Smooth muscle cell (in vitro differentiated cells): ENCODE data around the gene NUTM2F. TPM values are rescaled to one million over a fixed set of nuclear protein-coding genes. Genes with fewer than 3 reads are reported as not detected.
"Not testable (repeated sequence)": the region's sequence is repeated elsewhere in the genome, so short reads cannot be mapped to it uniquely, and the experiment has no call there.

Source experiments
- DNase-seq: peaks from one replicate; lab custom pipeline; 2025; ENCODE audit not compliant: unreplicated experiment; lab: John Stamatoyannopoulos, UW
- H2AFZ ChIP-seq: fragments of 200-600 bp; sonication (generic); 2 replicates; pipeline ENCODE4 v1.6.0; 2016; ENCODE audit warnings: antibody characterized with exemption, low read depth, mild to moderate bottlenecking
- H3F3A ChIP-seq: fragments of 200-600 bp; sonication (generic); 2 replicates; pipeline ENCODE4 v1.6.0; 2017; ENCODE audit warnings: antibody characterized with exemption, low read depth
- H3K27ac ChIP-seq: fragments of 200-600 bp; sonication (generic); 2 replicates; pipeline ENCODE4 v1.5.1; 2016; ENCODE audit warnings: low read depth, mild to moderate bottlenecking
- H3K27me3 ChIP-seq: fragments of 200-600 bp; sonication (generic); 2 replicates; pipeline ENCODE4 v1.6.1; 2016; ENCODE audit warnings: low read depth, mild to moderate bottlenecking
- H3K36me3 ChIP-seq: fragments of 200-600 bp; sonication (generic); 2 replicates; pipeline ENCODE4 v1.5.1; 2016; ENCODE audit warnings: low read depth
- H3K4me1 ChIP-seq: fragments of 200-600 bp; sonication (generic); 2 replicates; pipeline ENCODE4 v1.5.1; 2016; ENCODE audit warnings: low read depth
- H3K4me2 ChIP-seq: fragments of 200-600 bp; sonication (generic); 2 replicates; pipeline ENCODE4 v1.6.0; 2016; ENCODE audit warnings: mild to moderate bottlenecking
- H3K4me3 ChIP-seq: fragments of 200-600 bp; sonication (generic); 2 replicates; pipeline ENCODE4 v1.5.1; 2016; ENCODE audit warnings: mild to moderate bottlenecking
- H3K79me2 ChIP-seq: fragments of 200-600 bp; sonication (generic); 2 replicates; pipeline ENCODE4 v1.6.0; 2016; ENCODE audit warnings: low read depth, mild to moderate bottlenecking
- H3K9ac ChIP-seq: fragments of 200-600 bp; sonication (generic); 2 replicates; pipeline ENCODE4 v1.6.0; 2016; ENCODE audit warnings: low read depth
- H3K9me3 ChIP-seq: fragments of 200-600 bp; sonication (generic); replicated peaks from 2 replicates; pipeline ENCODE4 v1.5.1; 2016; ENCODE audit warnings: low read depth
- H4K20me1 ChIP-seq: fragments of 200-600 bp; sonication (generic); 2 replicates; pipeline ENCODE4 v1.6.0; 2016; ENCODE audit warnings: low read depth
- WGBS: methylation state at CpG from one replicate; pipeline ENCODE4 v1.1.7; 2016; ENCODE audit warnings: low lambda C conversion rate; 5-methylcytosine and 5-hydroxymethylcytosine counted together
- polyA plus RNA-seq: library from polyadenylated mRNA; unstranded; fragments of >200 nt; fragmentation: Nextera tagmentation; extraction: Ambion mirVana; gene quantifications from 2 replicates; pipeline ENCODE4 v1.2.1, GENCODE V29; 2016
- total RNA-seq: library from RNA; depleted of rRNA; stranded (reverse); fragments of >200 nt; gene quantifications from 2 replicates; pipeline ENCODE4 v1.2.3, GENCODE V29; 2014

The NUTM2F gene
- 0.09 and 0.81 TPM in 2 replicates for total RNA-seq
- polyA plus RNA-seq = 0.67 and 0.69 TPM in 2 replicates

DNA sequence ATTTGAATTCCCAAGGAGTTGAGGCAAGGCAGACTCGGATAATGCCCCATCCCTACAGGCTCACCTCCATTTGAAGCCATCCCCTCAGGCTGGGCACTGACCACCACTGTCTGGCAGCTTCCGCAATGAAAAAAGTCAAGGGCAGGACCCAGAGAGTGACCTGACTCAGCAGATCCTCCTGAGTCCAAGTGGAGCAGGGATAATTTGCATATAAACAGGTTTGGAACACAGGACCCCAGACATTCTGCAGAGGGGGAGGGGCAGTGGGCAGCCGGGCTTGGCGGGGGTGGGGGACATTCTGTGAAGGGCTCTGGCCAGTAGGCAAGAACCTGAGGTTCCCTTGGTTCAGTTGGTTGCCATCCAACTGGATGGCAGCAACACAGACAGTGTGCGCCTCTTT, at the start of gene NUTM2F:
TSS of gene NUTM2F (minus strand) at position 101 of the 400 bp plus-strand sequence. CDS start at position 80, 21 bp downstream.
- H3K4me3 ChIP-seq, H3K9ac ChIP-seq, DNase-seq, H3K27ac ChIP-seq, H3K4me1 ChIP-seq, H3F3A ChIP-seq, H3K9me3 ChIP-seq, H3K4me2 ChIP-seq, H4K20me1 ChIP-seq, H3K36me3 ChIP-seq, H2AFZ ChIP-seq, H3K79me2 ChIP-seq, H3K27me3 ChIP-seq: not testable (repeated sequence)
- 90% methylated on average over 2 of the region's 5 CpGs for WGBS

GRCh38 chr9:94375197-94375596, 46.8 kb upstream of the NUTM2F start:
- DNase-seq, H3K9ac ChIP-seq, H3F3A ChIP-seq, H3K27me3 ChIP-seq, H3K36me3 ChIP-seq, H2AFZ ChIP-seq, H3K4me1 ChIP-seq, H3K9me3 ChIP-seq: not testable (repeated sequence)
- Histone ChIP-seq H4K20me1 (peaks cover 15% of the 10 kb centered on the region), H3K79me2 (peaks cover 22% of the 10 kb centered on the region), H3K4me3 (peak overlapping the region; percentile 69), H3K27ac (peak overlapping the region; percentile 60), H3K4me2 (peak overlapping the region; percentile 85)
- under 1% methylated on average over 19 of the region's 19 CpGs for WGBS

DNA sequence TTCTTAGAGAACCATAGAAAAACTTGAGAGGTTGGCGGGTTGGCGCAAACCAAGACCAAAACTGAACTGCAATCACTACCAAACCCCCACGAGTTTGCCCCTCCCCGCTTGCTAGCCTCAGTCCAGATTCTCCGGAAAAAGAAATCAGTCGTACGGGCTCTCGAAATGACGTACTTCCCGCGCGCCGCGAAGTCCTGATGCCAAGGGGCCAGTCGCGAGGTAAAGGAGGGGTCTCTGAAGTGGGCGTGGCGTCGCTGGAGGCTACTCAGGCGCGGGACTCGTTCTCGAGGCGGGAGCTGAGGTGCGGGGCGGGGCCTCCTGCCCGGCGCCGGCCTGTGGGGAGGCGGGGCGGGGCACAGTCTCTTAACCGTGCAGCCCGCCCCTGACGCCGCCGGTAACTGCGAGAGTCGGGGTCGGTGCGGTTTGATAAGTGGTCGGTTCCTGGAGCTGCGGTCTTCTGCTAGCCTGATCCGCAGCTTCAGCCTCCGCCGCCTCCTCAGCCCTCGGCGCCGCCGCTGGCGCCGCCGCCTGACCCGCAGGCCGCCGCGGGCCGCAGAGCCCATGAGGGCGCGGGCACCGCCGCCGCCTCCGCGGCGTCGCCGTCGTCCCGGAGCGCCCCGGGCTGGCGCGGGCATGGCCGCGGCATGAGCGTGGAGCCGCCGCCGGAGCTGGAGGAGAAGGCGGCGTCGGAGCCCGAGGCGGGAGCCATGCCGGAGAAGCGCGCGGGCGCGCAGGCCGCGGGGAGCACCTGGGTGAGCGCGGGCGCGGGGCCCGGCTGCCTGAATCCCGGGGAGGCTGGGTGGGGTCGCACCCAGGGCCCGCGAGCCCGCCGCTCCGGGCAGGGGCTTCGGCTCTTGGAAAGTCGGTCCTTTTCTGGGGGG, 46.0 kb upstream of the NUTM2F start:
- Histone ChIP-seq H3K4me2 (peak overlapping the region; percentile 91), H3K4me3 (peak overlapping the region; percentile 69), H2AFZ (peak overlapping the region; percentile 98), H3K79me2 (peaks cover 15% of the 10 kb centered on the region), H3K27ac (peak overlapping the region; percentile 78), H3K9ac (peak overlapping the region; percentile 68)
- H3K4me1 ChIP-seq, H3F3A ChIP-seq, H4K20me1 ChIP-seq, H3K9me3 ChIP-seq, H3K27me3 ChIP-seq, H3K36me3 ChIP-seq: not testable (repeated sequence)
- peak; percentile 56 for DNase-seq
- WGBS = 1% methylated on average over 86 of the region's 106 CpGs

- not testable (repeated sequence) for H3K27me3 ChIP-seq, H4K20me1 ChIP-seq, DNase-seq, H3K36me3 ChIP-seq, H3K9me3 ChIP-seq, H3F3A ChIP-seq, H3K4me1 ChIP-seq
- H3K27ac ChIP-seq = peak overlapping the region; percentile 78
- H3K4me2 ChIP-seq = peak overlapping the region; percentile 91
- peak overlapping the region; percentile 98 for H2AFZ ChIP-seq
- peak overlapping the region; percentile 68 for H3K9ac ChIP-seq
- peak overlapping the region; percentile 69 for H3K4me3 ChIP-seq
- WGBS = 52% methylated on average over 5 of the region's 11 CpGs
- peaks cover 15% of the 10 kb centered on the region for H3K79me2 ChIP-seq
Measured at GRCh38 chr9:94373779-94374175, 45.3 kb upstream of the NUTM2F start.

DNA sequence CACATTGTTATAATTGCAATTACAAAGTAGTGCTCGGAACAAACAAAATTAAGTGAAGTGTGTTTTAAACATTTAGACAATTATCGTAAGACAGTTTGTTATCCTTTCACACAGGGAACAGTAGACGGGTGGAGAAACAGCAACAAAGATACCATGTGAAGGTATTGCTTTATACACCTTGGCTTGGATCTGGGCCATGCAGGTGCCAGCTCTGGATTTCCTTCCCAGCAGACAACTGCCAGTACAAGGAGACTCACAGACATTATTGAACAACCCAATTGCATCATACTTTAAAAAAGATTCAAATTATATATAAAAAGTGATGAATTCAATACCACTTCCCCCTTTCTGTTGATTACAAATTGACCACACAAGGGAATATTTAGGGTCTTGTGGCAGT, 41.8 kb upstream of the NUTM2F start:
- not testable (repeated sequence) for H3K27me3 ChIP-seq, H3K4me3 ChIP-seq, H3K4me2 ChIP-seq, H2AFZ ChIP-seq, H3K36me3 ChIP-seq, DNase-seq, H3K4me1 ChIP-seq, H4K20me1 ChIP-seq, H3K79me2 ChIP-seq, H3K9ac ChIP-seq, H3K9me3 ChIP-seq, H3K27ac ChIP-seq, H3F3A ChIP-seq
- WGBS = 88% methylated on average over 3 of the region's 3 CpGs

- H3K9me3 ChIP-seq, H3F3A ChIP-seq, H2AFZ ChIP-seq, DNase-seq, H4K20me1 ChIP-seq, H3K4me3 ChIP-seq, H3K27me3 ChIP-seq, H3K4me2 ChIP-seq, H3K4me1 ChIP-seq, H3K9ac ChIP-seq, H3K36me3 ChIP-seq, H3K27ac ChIP-seq, H3K79me2 ChIP-seq: not testable (repeated sequence)
- 100% methylated on average over 1 of the region's 2 CpGs for WGBS
Measured at GRCh38 chr9:94364093-94364614, 35.7 kb upstream of the NUTM2F start.

DNA sequence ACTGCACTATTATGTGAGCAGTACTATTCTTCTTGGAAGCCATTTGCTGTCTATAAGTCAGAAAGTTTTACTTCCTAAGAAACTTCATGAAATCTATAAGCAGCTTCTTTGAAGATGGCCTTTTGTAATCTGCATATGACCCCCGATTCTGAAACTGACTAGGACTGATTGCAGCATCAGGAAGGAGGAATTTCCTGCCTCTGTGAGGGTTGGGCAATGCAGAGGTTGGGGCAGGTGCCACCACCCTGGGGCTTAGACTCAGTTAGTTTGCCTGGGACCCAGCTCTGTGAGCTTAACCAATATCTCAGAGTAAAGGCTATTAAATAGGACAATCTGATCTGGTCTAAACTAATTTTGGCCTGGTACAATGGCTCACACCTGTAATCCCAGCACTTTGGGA, 28.7 kb upstream of the NUTM2F start:
- not testable (repeated sequence) for H3K9ac ChIP-seq, H3K4me2 ChIP-seq, H3F3A ChIP-seq, H2AFZ ChIP-seq, H3K9me3 ChIP-seq, H4K20me1 ChIP-seq, H3K36me3 ChIP-seq, H3K27me3 ChIP-seq, H3K27ac ChIP-seq, H3K79me2 ChIP-seq, H3K4me1 ChIP-seq, H3K4me3 ChIP-seq, DNase-seq
- WGBS = no CpG with 5 or more reads among the region's 1 CpG

- WGBS = no CpG with 5 or more reads among the region's 4 CpGs
- not testable (repeated sequence) for H3F3A ChIP-seq
Measured at GRCh38 chr9:94351901-94352723, 23.7 kb upstream of the NUTM2F start.

More at GRCh38 chr9:94351901-94352723, 23.7 kb upstream of the NUTM2F start:
- H3K36me3 ChIP-seq, H3K9me3 ChIP-seq, H3K4me2 ChIP-seq, H4K20me1 ChIP-seq, H3K79me2 ChIP-seq, H3K27me3 ChIP-seq, H3K27ac ChIP-seq, H3K9ac ChIP-seq, H3K4me3 ChIP-seq, H2AFZ ChIP-seq, DNase-seq, H3K4me1 ChIP-seq: not testable (repeated sequence)
